ENCODE data around the gene MAPKAPK3.
"Not testable (repeated sequence)": the region's sequence is repeated elsewhere in the genome, so short reads cannot be mapped to it uniquely, and the experiment has no call there.

MAPKAPK3 gene

DNA sequence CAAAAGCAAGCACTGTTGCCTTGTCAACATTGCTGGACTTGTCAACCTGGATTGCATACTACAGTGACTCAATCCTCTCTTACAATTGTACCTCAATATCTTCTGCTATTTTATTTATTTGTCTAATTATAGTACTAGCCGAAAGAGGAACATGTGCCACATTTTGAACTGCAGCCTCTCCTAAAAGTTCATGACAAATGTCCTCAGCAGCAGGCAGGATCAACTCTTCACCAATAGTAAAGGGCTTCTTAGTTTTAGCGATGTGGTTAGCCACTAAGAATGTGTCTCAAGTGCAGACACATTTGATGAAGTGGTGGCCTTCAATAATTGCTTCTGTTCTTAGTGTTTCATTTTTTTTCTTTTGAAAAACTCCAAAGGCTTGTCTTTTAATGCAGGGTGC lies 71.0 kb downstream of the MAPKAPK3 start:
- H3K4me1 Mint-ChIP-seq (ENCODE audit: low read depth), result no peaks in the 10 kb centered on the region
- H3K36me3 Mint-ChIP-seq (ENCODE audit: low read depth), result no peaks in the 10 kb centered on the region
- H3K27ac Mint-ChIP-seq, result no peak overlapping the region
- H3K4me3 Mint-ChIP-seq, result no peak overlapping the region
- no peaks in the 10 kb centered on the region for H3K9me3 Mint-ChIP-seq
- peaks cover 3% of the 10 kb centered on the region for H3K27me3 Mint-ChIP-seq

DNA sequence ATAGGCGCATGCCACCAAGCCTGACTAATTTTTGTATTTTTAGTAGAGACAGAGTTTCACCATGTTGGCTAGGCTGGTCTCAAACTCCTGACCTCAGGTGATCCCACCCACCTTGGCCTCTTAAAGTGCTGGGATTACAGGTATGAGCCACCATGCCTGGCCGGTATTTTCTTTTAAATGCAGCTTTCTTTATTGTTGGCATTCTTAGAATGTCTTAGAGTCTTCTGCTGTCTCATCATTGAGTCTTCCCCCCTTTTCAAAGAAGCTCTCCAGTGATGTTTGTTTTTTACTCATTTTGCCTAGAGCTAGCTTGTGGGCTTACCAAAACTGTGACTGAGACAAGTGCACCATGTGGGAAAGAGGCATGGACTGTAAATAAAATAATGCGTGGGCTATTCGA lies 71.7 kb downstream of the MAPKAPK3 start:
- not testable (repeated sequence) for H3K4me1 Mint-ChIP-seq (ENCODE audit: low read depth); H3K9me3 Mint-ChIP-seq; H3K4me3 Mint-ChIP-seq; H3K27me3 Mint-ChIP-seq; H3K36me3 Mint-ChIP-seq (ENCODE audit: low read depth); H3K27ac Mint-ChIP-seq

DNA sequence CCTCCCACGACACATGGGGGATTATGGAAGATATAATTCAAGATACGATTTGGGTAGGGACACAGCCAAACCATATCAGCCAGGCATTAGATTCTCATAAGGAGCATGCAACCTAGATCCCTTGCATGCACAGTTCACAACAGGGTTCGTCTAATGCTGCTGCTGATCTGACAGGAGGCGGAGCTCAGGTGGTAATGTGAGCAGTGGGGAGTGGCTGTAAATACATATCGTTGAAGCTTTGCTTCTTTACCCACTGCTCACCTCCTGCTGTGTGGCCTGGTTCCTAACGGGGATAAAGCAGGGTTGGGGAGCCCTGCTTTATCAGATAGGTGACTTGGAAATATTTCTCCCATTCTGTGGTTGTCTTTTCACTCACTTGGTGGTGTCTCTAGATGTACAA lies 72.6 kb downstream of the MAPKAPK3 start:
- Mint-ChIP-seq H3K4me1 (ENCODE audit: low read depth) (no peaks in the 10 kb centered on the region), H3K36me3 (ENCODE audit: low read depth) (no peaks in the 10 kb centered on the region), H3K9me3 (no peaks in the 10 kb centered on the region), H3K27ac (no peak overlapping the region), H3K27me3 (peaks cover 3% of the 10 kb centered on the region), H3K4me3 (no peak overlapping the region)

DNA sequence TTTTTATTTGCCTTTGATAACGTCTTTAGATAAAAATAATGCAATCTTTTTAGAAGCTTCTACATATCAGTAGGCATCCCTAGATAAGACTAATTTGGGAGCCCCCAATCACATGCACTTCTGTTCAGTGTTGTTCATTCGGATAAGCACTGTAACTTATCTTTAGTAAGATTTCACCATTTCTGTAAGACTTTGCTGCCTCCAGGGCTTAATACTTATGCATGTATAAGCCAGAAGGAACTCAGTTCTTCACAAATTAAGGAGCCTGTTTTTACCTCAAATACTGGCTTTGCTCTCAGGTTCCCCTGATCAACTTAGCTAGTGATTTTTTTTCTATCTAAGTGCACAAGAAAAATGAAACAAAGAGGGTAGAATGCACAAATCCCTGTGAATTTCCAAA lies 78.1 kb downstream of the MAPKAPK3 start:
- H3K27ac Mint-ChIP-seq, result no peak overlapping the region
- H3K9me3 Mint-ChIP-seq, result peaks cover 8% of the 10 kb centered on the region
- no peaks in the 10 kb centered on the region for H3K27me3 Mint-ChIP-seq
- H3K4me1 Mint-ChIP-seq (ENCODE audit: low read depth), result no peaks in the 10 kb centered on the region
- H3K4me3 Mint-ChIP-seq, result no peak overlapping the region
- H3K36me3 Mint-ChIP-seq (ENCODE audit: low read depth), result peaks cover 5% of the 10 kb centered on the region

DNA sequence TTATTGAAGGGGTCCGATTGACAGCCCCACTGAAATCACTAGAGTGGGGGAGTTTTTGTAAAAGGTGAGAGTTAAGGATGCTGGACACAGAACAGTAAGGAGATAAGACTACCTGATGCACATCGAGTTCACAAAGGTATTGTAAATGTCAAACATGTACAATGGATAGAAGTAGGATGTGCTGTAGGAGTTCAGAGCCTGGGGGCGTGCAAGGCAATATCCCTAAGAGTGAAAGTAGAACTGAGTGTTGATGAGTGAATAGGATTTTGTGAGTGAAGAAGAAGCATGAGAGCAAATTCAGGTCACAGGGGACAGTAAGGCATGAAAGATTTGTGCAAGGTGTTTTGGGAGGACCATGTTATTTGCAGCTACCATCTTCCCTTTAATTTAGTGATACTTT lies 79.3 kb downstream of the MAPKAPK3 start:
- H3K27me3 Mint-ChIP-seq, result no peaks in the 10 kb centered on the region
- no peaks in the 10 kb centered on the region for H3K4me1 Mint-ChIP-seq (ENCODE audit: low read depth)
- H3K4me3 Mint-ChIP-seq, result no peak overlapping the region
- peaks cover 8% of the 10 kb centered on the region for H3K9me3 Mint-ChIP-seq
- H3K27ac Mint-ChIP-seq, result no peak overlapping the region
- H3K36me3 Mint-ChIP-seq (ENCODE audit: low read depth), result peaks cover 5% of the 10 kb centered on the region

DNA sequence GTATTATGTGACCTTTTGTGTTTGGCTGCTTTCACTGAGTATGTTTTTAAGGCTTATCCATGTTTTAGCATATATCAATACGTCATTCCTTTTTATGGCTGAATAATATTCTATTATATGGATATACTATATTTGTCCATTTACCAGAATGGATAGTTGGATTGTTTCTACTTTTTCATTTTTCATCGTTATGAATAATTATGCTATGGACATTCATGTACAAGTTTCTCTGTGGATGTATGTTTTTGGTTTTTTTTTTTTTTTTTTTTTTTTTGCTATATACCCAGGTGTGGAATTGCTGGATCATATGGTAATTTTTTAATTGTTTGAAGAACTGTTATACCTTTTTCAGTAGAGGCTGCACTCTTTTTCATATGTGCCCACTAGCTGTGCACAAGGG lies 81.3 kb downstream of the MAPKAPK3 start:
- H3K4me3 Mint-ChIP-seq, result no peak overlapping the region
- peaks cover 8% of the 10 kb centered on the region for H3K9me3 Mint-ChIP-seq
- H3K27me3 Mint-ChIP-seq, result peaks cover 8% of the 10 kb centered on the region
- H3K27ac Mint-ChIP-seq, result no peak overlapping the region
- H3K4me1 Mint-ChIP-seq (ENCODE audit: low read depth), result no peaks in the 10 kb centered on the region
- peaks cover 5% of the 10 kb centered on the region for H3K36me3 Mint-ChIP-seq (ENCODE audit: low read depth)
